Left ventricle myocardium inferior (tissue), 1 donor: ENCODE results near the gene FOXG1. TPM values are rescaled to one million over a fixed set of nuclear protein-coding genes. Genes with fewer than 3 reads are reported as not detected.
A peak's percentile ranks its signal among the peaks of the same experiment; 100 is the strongest.

ENCODE experiments used
- DNase-seq: peaks from one replicate; pipeline ENCODE4 v3.0.0-alpha.2; 2020
- H3K27ac ChIP-seq: fragments of 200-600 bp; replicated peaks from 2 replicates; pipeline ENCODE4 v1.8.0; 2021
- H3K27me3 ChIP-seq: fragments of 200-600 bp; 2 replicates; pipeline ENCODE4 v1.8.0; 2021; ENCODE audit warnings: low read depth
- H3K36me3 ChIP-seq: fragments of 200-600 bp; 2 replicates; pipeline ENCODE4 v1.8.0; 2021
- H3K4me1 ChIP-seq: fragments of 200-600 bp; 2 replicates; pipeline ENCODE4 v1.8.0; 2021
- H3K4me3 ChIP-seq: fragments of 200-600 bp; 2 replicates; pipeline ENCODE4 v1.8.0; 2021; ENCODE audit warnings: mild to moderate bottlenecking, moderate library complexity
- H3K9me3 ChIP-seq: fragments of 200-600 bp; replicated peaks from 2 replicates; pipeline ENCODE4 v1.8.0; 2021
- intact Hi-C: fragments of 100-400 bp; cut with micrococcal nuclease; formaldehyde crosslinking; loops from one replicate; pipeline ENCODE4 v1.11.0; 2022
- total RNA-seq: library from RNA; stranded (reverse); fragmentation: NEBNext Ultra II Directional; extraction: Animal tissue kit (Norgen Biotek cat#: 25700); gene quantifications from one replicate; pipeline ENCODE4 v1.2.1, GENCODE V29; 2021
- TF ChIP-seq, protein P1 (sequence below): fragments of 200-600 bp; IDR thresholded peaks from 2 replicates; pipeline ENCODE4 v1.8.0; 2021; ENCODE audit warnings: antibody characterized with exemption, mild to moderate bottlenecking, borderline replicate concordance
- donor health status: DM: no; HTN: yes; CAD: no; lungs with severe emphysema.

The FOXG1 gene
- total RNA-seq, 1 donor from 2014 or later, result not detected

DNA sequence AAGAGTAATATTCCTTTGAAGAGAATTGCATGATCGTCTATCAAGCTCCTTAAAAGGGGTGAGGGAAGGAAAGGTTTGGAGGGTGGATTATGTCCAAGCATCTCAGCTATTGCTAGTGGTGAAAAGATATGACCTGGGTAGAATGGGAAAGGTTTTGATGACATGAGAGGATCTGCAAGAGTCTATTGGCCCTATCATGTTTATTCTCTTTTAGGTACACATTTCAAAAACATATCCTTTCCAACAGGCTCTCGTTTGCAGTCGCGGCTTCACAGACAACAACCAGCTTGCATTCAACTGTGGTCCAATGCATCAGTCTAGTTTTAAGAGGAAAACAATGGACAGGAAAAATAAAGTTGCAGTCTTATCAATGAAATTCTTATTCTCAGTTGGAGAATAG is 17.1 kb downstream of the FOXG1 start:
- TF ChIP-seq, protein P1, sequence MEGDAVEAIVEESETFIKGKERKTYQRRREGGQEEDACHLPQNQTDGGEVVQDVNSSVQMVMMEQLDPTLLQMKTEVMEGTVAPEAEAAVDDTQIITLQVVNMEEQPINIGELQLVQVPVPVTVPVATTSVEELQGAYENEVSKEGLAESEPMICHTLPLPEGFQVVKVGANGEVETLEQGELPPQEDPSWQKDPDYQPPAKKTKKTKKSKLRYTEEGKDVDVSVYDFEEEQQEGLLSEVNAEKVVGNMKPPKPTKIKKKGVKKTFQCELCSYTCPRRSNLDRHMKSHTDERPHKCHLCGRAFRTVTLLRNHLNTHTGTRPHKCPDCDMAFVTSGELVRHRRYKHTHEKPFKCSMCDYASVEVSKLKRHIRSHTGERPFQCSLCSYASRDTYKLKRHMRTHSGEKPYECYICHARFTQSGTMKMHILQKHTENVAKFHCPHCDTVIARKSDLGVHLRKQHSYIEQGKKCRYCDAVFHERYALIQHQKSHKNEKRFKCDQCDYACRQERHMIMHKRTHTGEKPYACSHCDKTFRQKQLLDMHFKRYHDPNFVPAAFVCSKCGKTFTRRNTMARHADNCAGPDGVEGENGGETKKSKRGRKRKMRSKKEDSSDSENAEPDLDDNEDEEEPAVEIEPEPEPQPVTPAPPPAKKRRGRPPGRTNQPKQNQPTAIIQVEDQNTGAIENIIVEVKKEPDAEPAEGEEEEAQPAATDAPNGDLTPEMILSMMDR, result no peak
- H3K9me3 ChIP-seq, result no peaks in the 10 kb centered on the region
- H3K4me1 ChIP-seq, result peaks cover 12% of the 10 kb centered on the region
- H3K27ac ChIP-seq, result no peak overlapping the region
- no peak for DNase-seq
- H3K36me3 ChIP-seq, result no peaks in the 10 kb centered on the region
- H3K27me3 ChIP-seq, result peaks cover 100% of the 10 kb centered on the region
- H3K4me3 ChIP-seq, result no peak overlapping the region
- intact Hi-C loops, result no loop called here

DNA sequence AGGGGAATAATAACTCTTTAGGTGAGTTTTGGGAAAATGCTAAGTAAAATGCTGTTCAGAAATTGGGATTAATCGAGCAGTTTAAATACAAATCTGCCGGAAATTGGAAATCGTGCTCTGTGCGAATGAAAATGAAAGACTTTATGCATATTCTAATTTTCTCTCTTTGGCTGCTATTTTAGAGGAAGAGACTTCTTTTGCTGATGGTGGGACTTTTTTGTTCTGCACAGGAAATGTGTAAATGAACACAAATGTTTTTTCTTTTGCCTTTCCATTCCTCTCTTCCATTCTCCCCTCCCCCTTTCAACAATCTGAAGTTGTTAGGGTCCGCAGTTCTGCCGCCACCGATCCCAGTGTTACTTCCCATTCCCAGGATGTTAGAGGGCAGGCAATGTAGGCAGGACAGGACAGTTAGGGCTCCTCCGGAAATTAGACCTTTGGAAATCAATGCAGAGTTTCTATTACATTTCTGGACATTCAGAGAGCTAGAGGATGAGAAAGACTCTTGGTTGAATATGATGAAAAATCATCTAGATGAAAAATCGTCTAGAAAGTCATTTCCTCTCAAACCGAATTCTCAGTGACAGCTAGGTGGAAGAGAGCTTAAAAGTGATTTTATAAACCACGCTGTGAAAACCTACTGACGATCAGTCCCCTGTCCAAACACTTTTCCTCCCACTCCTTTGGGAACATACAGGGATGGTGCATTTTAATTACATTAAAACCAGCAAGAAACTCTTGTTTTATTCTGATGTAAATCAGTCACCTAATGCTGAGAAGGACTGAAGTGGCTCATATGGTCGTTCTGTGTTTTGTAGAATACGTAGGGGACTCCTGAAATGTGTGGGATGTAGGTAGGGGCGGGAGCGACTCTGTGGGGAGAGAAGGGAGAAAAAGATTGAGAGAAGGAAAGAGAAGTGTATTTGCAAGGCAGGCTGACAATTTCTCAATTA is 17.8 kb downstream of the FOXG1 start:
- Histone ChIP-seq H3K9me3 (no peaks in the 10 kb centered on the region), H3K27ac (no peak overlapping the region), H3K27me3 (peaks cover 94% of the 10 kb centered on the region), H3K4me1 (peaks cover 12% of the 10 kb centered on the region), H3K36me3 (no peaks in the 10 kb centered on the region), H3K4me3 (peak overlapping the region; percentile 51)
- intact Hi-C loops, result no loop called here
- TF ChIP-seq, protein P1, result no peak
- no peak for DNase-seq

DNA sequence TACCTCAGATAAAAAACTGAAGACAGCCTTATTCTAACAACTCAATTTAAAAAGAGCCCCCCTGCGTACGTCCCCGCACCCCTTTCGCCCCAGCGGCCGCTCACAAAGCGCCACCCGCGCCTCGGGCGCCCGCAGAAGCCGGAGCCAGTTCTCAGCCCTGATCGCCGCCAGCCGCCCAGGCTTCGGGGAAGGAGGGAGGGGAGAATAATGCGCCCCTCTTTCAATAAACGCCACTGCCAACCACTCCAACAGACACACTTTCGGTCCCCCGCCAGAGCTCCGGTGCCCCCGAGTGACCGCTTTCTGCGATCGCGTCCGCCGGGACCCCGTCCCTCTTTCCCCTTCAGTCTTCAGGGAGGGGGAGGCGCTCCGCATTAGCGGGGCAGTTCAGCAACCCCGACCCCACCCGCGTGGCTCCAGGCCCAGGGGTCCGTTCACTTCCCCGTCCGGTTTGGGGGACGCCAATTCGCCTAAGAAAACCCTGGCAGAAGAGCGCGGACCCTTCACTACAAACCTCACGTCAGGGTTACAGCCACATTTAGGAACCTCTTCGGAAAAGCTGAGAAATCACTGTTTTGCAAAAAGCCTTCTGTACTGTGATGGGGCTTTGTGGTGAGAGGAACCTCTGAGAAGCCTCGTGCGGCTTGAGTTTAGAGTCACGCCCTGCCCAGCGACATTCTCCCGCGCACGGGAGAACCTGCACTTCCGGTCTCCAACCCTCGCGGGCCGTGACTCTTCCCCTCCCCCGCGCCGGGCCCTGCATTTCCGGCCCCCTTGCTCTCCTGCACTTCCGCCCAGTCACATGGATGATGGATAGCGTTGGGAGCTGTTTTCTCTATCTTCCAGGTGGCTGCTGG is 18.7 kb downstream of the FOXG1 start:
- Histone ChIP-seq H3K27ac (no peak overlapping the region), H3K9me3 (no peaks in the 10 kb centered on the region), H3K36me3 (no peaks in the 10 kb centered on the region), H3K4me1 (peaks cover 12% of the 10 kb centered on the region), H3K27me3 (peaks cover 85% of the 10 kb centered on the region), H3K4me3 (peak overlapping the region; percentile 51)
- intact Hi-C loops, result no loop called here
- DNase-seq, result no peak
- TF ChIP-seq, protein P1, result no peak

DNA sequence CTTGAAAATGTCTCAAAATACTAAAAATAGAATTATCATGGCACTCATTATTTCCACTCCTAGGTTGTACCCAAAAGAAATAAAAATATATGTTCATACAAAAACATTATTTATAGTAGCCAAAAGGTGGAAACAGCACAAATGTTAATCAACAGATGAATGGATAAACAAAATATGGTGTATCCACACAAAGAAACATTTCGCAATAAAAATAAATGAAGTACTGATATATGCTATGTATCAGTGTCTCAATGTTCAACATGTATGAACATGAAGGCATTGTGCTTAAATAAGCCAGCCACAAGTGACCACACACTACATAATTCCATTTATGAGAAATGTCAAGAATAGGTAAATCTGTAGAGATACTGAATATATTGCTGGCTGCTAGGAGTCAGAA is 40.9 kb downstream of the FOXG1 start:
- Histone ChIP-seq H3K9me3 (no peaks in the 10 kb centered on the region), H3K4me3 (no peak overlapping the region), H3K27ac (no peak overlapping the region), H3K27me3 (no peaks in the 10 kb centered on the region), H3K4me1 (no peaks in the 10 kb centered on the region), H3K36me3 (no peaks in the 10 kb centered on the region)
- TF ChIP-seq, protein P1, result no peak
- intact Hi-C loops, result no loop called here
- DNase-seq, result no peak

DNA sequence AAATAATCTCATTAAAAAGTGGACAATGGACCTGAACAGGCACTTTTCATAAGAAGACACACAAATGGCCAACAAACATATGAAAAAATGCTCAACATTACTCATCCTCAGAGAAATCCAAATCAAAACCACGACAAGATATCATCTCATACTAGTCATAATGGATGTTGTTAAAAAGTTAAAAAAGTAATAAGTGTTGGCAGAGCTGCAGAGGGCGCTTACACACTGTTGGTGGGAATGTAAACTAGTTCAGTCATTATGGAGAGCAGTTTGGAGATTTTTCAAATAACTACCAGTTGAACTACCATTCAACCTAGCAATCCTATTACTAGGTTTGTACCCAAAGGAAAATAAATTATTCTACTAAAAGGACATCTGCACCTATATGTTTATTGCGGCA is 47.2 kb downstream of the FOXG1 start:
- no peak for DNase-seq
- no peaks in the 10 kb centered on the region for H3K9me3 ChIP-seq
- H3K27ac ChIP-seq, result no peak overlapping the region
- intact Hi-C loops, result no loop called here
- H3K27me3 ChIP-seq, result no peaks in the 10 kb centered on the region
- TF ChIP-seq, protein P1, result no peak
- H3K36me3 ChIP-seq, result no peaks in the 10 kb centered on the region
- H3K4me1 ChIP-seq, result no peaks in the 10 kb centered on the region
- no peak overlapping the region for H3K4me3 ChIP-seq
